HL-60/S4 (cell line): ENCODE data around the gene KCTD11.

ENCODE experiments used
- in situ Hi-C: fragments of 300-500 bp; cut with MboI; formaldehyde crosslinking; loops from 2 replicates; pipeline ENCODE4 v1.14.3; 2022; ENCODE audit warnings: low sequenced_read_pairs

The KCTD11 gene

DNA sequence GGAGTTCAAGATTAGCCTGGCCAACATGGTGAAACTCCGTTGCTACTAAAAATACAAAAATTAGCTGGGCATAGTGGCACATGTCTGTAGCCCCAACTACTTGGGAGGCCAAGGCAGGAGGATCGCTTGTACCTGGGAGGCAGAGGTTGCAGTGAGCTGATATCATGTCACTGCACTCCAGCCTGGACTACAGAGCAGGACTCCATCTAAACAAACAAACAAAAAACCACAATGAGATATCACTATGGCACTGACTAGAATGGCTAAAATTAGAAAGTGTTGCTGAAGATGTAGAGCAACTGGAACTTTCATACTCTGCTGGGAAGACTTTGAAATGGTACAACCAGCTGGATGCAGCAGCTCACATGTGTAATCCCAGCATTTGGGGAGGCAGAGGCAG, 22.4 kb downstream of the KCTD11 start:
- in situ Hi-C loops: no loop called here

DNA sequence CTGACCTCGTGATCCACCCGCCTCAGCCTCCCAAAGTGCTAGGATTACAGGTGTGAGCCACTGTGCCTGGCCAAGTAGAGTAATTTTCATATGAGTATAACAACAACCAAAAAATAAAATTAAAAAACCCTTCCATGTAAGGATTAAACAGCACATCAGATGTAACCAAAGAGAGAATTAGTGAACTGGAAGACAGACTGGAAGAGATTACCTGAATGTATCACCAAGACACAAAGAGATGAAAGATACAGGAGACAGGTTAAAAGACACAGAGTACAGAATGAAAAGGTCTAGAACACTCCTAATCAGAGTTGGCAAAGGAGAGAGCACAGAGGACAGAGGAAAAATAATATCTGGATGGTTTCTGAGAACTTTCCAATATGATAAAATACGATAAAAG, 27.2 kb downstream of the KCTD11 start:
- in situ Hi-C loops: no loop called here

DNA sequence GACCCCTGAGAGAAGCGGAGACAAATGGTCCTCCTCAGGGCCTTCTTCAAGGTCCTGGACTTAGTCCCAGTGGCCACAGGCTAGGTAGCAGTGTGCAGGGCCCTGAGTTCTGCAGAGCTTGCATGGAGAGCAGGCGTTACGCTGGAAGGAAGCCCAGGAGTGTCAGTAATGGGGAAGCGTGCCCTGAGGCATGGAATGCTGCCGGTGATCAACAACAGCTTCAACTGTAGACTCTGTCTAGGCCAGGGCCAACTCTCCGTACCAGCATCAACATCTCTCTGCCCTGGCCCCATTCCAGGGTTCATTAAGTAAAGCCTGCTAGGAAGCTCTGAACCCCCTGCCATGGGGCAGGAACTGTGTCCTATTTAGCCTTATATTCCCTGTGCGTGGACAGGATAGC, 28.4 kb downstream of the KCTD11 start:
- in situ Hi-C loops: no loop called here

DNA sequence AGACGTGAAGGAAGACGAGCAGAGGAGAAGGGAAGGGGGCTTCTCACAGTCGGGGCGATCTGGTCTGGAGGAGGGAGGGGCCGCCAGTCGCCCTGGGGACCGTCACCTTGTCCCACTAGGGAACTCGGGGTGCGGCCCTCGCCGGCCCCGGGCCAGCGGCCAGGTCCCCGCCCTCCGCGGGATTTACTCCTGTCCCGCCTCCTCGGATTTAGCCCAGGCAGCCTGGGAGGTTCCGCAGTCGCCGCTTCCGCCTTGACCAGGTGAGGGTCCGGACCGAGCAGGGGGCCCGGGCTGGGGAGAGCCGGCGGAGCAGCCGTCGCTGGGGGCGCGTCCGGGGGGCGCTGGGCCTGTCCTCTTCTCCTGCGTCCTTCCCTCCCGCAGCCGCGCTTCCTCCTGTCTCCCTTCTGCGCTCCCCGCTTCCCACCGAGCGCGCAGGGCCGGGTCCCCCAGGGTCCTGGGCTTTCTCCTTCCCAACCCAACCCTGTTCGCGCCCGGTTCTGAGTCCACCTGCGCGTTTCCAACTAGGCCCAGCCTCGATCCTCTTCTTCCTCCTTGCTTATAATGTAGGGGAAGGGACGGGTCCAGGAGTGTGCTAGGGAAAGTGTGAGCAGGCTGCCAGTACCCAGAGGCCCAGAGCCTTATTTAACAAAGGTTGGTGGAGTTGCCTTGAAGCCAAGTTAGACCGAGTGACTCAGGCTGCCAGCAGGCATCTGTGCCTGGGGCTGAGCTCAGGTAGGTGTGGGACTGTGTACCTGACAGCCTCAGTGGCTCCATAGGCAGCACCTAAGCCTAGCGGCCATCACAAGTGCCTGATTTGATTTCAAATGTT, 29.1 kb downstream of the KCTD11 start, which contains the start of gene TNK1:
Gene TNK1, plus strand, starts transcription at position 235 of the 829 bp plus-strand sequence. CDS start 1,838 bp downstream, outside the sequence.
- in situ Hi-C loops: no loop called here

DNA sequence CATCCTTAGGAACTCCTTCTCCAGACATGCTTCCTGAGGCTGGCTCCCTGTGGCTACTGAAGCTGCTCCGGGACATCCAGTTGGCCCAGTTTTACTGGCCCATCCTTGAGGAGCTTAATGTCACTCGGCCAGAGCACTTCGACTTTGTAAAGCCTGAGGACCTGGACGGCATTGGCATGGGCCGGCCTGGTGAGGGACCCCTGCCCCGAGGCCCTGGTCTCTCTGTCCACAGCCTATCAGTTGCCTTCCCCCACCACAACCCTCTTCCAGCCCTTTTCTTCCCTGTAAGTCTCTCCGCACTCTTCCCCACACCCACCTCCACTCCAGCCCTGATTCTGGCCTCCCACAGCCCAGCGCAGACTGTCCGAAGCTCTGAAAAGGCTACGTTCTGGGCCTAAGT, 30.9 kb downstream of the KCTD11 start:
- in situ Hi-C loops: no loop called here

DNA sequence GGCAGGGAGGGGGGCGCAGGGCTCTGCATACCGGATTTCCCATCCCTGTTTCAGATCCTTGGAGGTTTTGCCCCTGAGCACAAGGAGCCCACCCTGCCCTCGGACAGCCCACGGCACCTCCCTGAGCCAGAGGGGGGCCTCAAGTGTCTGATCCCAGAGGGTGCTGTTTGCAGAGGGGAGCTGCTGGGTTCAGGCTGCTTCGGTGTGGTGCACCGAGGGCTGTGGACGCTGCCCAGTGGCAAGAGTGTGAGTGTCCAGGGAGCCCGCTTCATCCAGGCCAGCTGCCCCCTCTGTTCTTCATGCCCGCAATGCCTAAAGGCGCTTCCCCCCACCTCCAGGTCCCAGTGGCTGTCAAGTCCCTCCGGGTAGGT, 31.4 kb downstream of the KCTD11 start:
- in situ Hi-C loops: no loop called here

DNA sequence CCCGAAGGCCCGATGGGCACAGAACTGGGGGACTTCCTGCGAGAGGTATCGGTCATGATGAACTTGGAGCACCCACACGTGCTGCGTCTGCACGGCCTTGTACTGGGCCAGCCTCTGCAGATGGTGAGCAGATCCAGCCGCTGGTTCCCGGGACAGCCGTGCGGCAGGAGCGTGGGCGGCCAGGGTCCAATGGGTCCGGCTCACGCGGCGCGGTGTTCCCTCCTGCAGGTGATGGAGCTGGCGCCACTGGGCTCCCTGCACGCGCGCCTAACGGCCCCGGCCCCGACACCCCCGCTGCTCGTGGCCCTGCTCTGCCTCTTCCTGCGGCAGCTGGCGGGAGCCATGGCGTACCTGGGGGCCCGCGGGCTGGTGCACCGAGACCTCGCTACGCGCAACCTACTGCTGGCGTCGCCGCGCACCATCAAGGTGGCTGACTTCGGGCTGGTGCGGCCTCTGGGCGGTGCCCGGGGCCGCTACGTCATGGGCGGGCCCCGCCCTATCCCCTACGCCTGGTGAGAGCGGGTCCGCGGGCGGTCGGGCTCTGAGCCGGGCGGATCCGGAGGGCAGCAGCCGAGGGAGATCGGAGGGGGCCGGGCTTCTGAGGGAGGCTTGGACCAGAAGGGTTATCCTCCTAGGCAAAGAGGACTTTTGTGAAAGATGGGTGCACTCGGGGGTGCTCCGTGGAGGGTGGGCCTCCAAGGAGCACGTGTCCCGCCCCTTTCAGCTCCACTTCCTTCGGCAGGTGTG, 32.0 kb downstream of the KCTD11 start:
- in situ Hi-C loops: no loop called here

DNA sequence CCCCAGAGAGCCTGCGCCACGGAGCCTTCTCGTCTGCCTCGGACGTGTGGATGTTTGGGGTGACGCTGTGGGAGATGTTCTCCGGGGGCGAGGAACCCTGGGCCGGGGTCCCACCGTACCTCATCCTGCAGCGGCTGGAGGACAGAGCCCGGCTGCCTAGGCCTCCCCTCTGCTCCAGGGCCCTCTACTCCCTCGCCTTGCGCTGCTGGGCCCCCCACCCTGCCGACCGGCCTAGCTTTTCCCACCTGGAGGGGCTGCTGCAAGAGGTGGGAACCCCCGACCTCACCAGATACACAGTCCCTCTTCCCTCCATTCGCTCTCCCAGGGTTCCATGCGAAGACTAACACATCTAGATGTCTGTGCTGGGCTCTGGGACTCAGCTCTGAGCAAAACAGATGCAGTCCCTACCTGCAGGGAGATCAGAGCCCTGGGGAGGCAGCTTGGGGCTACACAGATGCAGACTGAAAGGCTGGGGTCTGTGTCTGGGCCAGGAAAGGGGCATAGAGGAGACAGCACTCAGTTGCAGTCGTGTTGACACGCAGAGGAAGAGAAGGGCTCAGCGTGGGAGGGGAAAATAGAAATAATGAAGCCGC, 32.6 kb downstream of the KCTD11 start:
- in situ Hi-C loops: no loop called here

DNA sequence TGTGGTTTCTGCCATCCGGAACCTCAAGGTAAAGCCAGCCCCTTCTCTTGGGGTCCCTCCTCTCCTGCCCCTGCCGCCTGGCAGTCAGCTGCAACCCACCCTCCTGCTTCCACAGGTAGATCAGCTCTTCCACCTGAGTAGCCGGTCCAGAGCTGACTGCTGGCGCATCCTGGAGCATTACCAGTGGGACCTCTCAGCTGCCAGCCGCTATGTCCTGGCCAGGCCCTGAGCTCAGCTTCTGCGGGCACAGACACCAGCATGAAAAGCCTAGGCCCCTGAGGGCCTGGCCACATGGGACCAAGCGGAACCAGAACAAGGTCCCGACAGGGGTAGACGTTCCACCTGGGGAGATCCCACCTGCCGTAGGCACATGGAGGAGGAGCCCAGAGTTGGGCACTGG, 36.9 kb downstream of the KCTD11 start:
- in situ Hi-C loops: no loop called here

DNA sequence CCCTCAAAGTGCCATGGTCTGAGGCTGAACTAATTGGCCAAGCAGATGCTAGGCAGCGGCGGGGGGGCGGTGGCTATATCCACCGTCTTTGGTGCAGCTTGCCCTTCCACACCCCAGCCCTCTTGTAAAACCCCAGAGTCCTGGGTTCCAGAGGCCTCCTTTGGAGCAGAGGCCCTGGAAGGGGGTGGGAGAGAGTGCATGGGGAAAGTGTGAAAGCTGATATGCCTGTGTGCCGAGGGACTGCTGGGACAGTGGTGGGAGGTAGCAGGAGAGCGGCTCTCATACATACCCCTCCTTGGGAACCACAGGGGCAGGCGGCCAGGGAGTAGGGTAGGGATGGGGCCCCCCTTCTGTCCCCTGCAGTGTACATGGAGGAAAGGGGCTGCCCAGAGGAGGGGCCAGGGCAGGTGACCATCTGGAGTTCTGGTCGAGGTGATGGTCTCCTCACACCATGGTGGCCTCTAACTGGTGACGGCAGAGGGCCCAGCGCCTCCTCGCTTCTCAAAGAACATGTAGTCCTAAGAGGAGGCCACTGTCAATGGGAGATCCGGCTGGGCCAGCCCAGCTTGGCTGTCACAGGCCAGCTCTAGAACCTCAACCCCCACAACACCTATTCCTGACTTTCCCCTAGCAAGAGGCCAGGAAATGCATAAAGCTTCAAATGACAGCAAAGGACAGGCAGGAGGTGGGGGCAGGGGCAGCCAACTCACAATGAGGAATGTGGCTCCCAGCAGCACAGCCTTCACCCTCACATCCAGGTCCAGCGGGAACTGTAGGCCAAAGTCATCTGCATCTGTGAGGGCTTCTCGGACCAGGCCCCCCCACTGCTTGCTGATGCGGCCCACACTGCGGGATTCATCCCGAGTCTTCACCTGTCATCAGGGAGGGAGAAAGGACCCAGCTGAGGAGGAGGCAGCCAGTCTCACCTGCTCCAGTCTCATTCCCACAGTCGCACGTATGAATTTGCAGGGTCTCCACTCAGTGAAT, 38.3 kb downstream of the KCTD11 start:
- in situ Hi-C loops: no loop called here

DNA sequence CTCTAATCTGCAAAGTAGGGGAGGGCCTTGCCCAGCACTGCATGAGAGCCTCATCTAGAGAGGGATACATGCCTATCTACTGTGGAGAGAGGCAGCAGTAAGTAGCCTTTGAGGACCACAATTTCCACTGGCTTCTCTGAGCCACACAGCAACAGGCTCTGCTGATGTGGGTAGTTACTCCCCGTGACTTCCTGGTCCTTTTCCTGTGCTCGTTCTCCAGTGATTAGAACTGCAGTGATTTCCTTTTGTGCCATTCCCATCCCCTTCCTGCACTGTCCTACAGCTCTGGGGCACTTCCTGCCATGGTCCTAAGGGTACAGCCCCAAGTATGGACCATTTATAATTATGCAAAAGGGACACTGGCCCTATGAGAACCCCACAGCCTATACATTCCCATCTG, 39.3 kb downstream of the KCTD11 start:
- in situ Hi-C loops: no loop called here

DNA sequence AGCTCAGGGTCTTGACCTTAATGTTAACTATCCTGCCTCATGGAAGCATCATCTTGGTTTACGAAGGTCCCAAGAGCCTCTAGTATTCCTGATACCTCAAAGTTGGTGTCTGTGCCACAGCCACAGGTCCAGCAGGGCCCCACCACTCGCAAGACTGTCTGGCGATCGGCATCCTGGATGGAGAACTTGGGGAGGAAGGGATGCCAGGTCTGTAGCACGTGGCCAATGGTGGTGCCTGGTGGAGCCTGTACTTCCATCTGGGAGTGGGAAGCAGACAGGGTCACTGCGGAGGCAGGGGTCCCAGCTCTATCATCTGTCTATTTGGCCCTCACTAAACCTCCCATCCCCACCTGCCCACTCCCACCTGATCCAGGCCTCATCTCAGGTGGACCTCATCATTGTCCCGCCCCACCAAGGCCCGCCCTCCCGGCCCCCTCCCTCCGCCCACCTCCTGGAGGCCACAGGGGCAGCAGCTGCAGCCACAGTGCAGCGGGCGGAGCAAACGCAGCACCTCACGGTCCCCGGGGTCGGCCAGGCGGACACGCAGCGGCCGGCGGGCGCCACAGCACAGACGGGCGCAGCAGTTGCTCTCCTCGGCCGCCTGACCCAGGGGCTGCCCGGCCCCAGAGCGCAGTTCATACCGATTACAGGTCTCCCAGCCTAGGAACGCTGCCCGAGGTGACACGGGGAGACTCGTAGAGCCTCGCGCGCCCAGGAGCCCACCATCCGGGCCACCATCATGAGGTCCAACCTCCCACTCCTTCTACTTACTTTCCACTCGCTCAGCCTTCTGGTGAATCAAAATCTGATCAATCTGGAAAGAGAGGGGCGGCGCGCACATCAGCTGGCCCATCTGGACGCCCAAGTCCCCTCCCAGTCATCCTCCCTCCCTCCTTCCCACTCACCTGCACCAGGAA, 41.0 kb downstream of the KCTD11 start:
- in situ Hi-C loops: no loop called here

DNA sequence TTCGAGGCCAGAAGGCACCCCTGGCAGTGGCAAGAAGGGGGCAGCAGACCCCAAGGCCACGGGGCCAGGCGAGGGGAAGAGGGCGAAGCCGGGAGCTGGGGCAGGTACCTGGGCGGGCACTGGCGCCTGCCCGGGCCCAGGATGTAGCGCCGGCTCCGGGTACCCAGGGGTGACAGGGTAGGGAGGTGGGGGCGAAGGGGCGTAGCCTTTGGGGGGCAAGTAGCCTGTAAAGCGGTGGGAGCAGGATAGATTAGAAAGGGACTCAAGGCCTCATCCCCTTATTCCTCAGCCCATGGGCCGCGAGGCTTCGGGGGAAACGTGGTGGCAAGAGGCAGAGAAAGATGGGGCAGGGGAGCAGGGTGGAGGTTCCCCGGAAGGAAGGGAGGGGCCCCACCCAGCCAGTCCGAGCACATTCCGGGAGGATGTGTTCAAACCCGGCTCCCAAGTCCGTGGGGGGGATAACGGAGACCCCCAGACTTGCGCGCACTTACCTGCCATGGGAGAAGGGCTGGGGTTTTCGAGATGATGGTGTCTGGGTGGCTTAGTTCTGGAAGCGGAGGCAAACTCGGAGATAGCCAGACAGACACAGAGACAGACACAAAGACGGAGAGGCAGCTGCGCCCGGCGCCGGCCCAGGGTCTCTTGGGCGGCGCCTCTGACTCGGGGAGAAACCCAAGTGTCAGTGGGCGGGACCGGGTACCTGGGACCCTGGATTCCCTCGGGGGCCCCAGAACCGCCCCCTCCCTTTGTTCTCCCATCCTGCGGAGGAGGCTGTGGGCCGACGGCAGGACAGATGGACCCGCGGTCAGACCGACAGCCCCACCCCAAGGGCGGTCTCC, 41.9 kb downstream of the KCTD11 start:
- in situ Hi-C loops: no loop called here

DNA sequence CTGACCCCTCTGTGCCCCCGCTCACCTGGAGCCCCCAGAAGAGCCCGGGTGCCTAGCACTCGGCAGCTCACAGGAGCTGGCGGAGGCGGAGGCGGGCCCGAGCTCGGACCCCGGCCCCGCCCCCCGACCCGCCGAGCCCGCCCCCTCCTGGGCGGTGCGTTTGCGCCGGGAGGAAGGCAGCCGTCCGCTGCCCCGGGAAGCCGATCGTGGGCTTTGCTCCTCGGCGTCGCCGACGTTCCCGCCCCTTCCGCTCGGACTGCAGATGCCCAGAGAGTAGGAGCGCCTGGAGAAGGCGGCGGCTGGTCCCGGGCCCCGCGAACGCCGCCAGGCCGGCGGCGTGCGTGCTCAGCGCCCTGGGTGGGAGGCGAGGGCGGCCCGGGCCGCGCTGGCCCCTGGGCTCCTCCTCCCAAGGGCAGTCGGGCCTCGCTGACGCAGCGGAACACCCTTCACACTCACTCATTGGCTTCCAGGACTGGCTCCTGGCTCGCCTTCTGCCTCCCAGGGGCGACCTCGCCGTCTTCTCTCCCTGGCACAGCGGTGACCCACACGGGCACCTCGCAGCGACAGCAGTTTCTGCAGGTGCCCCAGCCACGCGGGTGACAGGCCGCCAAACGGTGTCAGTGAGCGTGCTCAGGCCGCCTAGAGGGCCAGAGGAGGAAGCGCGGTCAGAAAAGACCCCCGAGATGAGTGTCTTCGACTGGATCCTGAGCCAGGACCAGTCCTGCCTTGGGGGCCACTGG, 42.7 kb downstream of the KCTD11 start, which contains the start of gene PLSCR3:
Gene PLSCR3, minus strand, starts transcription at position 74 of the 740 bp plus-strand sequence. CDS start 415 bp downstream, outside the sequence.
- in situ Hi-C loops: no loop called here

DNA sequence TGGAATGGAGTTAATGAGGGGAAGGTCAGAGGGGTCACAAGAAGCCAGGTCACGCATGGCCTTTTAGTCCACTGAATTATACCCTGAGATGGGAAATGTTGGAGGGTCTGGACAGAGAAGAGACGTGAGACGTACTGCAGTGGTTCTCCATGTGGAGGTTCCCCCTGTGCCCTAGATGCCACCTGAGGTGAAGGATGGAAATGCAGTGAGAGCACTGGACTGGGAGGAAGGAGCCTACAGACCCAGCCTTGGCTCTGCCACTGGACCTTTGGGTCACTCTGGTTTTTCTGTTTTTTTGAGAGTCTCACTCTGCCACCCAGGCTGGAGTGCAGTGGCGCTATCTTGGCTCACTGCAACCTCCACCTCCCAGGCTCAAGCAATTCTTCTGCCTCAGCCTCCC, 44.2 kb downstream of the KCTD11 start:
- in situ Hi-C loops: no loop called here

DNA sequence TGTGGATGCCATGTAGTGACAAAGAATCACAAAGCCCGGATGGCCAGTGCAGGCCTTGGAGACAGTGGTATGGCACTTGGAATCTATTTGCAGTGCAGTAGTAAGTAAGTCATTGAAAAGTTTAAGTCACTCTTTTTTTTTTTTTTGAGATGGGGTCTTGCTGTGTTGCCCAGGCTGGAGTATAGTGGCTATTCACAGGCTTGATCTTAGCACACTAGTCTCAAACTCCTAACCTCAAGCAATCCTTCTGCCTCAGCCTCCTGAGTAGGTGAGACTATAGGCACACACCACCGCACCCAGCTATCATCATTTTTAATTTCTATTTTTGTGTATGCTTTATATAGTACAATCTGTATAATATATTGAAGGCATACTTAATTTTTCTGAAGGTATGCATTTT, 46.6 kb downstream of the KCTD11 start:
- in situ Hi-C loops: no loop called here

DNA sequence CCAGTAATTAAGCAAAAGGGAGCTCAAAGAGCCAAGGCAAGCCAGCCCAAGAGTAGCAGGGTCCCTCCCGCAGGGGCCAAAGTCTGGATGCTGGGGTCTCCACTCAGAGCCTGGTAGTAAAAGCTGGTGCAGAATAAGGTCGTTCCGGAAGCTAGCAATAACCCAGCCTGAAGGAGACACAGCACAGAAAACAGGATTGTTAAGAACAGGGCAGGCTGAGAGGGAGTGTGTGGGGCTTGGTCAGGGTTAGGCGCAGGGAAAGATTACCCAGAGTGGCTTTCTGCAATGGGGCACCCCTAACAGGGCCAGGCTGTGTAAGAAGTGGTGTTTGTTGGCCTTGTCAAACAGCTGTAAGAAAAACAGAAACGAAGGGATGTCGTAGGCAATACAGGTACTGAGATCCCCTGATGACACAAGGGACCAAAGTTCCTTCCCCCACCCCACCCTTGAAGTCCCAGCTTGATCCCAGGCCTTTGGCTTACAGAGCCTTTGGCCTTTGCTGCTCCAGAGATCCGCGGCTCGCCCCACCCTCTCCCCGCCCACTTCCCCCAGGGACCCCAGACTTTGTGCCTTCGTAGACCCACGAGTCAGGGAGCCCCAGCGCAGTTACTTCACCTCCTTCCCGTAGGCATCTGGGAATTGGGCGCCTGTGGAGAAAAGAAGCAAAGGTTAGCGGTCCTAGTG, 51.2 kb downstream of the KCTD11 start:
- in situ Hi-C loops: no loop called here

DNA sequence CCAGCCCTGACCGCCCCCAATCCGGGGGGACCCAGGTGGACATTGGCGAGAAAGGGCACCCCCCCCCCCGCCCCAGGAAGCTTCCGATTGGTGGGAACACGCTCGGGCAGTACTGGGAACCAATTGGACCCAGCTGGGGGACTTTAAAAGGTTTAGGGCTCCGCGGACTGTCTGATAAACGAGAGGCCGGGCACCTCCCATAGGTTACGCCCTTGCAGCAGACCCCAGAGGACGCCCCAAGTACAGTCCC, 51.7 kb downstream of the KCTD11 start:
- in situ Hi-C loops: no loop called here
